Liver (tissue), 3 donors: ENCODE results near the gene ADH1A.

Experiments
- ATF3 ChIP-seq: IDR thresholded peaks from 2 replicates; pipeline ENCODE4 v1.6.1; 2016; ENCODE audit warnings: antibody characterized with exemption
- CTCF ChIP-seq: fragments of 150-350 bp; IDR thresholded peaks from 2 replicates; pipeline ENCODE4 v1.5.1; 2017; ENCODE audit warnings: improper control_type of control experiment, low read depth, low read length; ENCODE audit not compliant: missing input control
- EGR1 ChIP-seq, 2 donors: IDR thresholded peaks; 2 replicates each; pipeline ENCODE4 v1.6.1; 2016 to 2018; ENCODE audit warnings: antibody characterized with exemption in 2 of 2, low read depth in 2 of 2
- GABPA ChIP-seq, 2 donors: IDR thresholded peaks in 1 of 2; conservative IDR thresholded peaks in 1 of 2; 2 replicates each; pipeline ENCODE4 v1.6.1; 2016; ENCODE audit warnings: antibody characterized with exemption in 2 of 2, mild to moderate bottlenecking in 1 of 2, moderate library complexity in 1 of 2
- JUND ChIP-seq, 2 donors: IDR thresholded peaks; 2 replicates each; pipeline ENCODE4 v1.6.1; 2016; ENCODE audit warnings: antibody characterized with exemption in 2 of 2
- RAD21 ChIP-seq, 2 donors: IDR thresholded peaks; 2 replicates each; pipeline ENCODE4 v1.6.1; 2016; ENCODE audit warnings: antibody characterized with exemption in 2 of 2, mild to moderate bottlenecking in 2 of 2
- RXRA ChIP-seq, 2 donors: IDR thresholded peaks; 2 replicates each; pipeline ENCODE4 v1.6.1; 2017 to 2018; ENCODE audit warnings: antibody characterized with exemption in 2 of 2, mild to moderate bottlenecking in 1 of 2
- TAF1 ChIP-seq: conservative IDR thresholded peaks from 2 replicates; pipeline ENCODE4 v1.6.1; 2016; ENCODE audit warnings: antibody characterized with exemption, mild to moderate bottlenecking
- YY1 ChIP-seq: IDR thresholded peaks from 2 replicates; pipeline ENCODE4 v1.6.1; 2016; ENCODE audit warnings: antibody characterized with exemption, mild to moderate bottlenecking
- ZBTB33 ChIP-seq: IDR thresholded peaks from 2 replicates; pipeline ENCODE4 v1.6.1; 2016; ENCODE audit warnings: antibody characterized with exemption
- TF ChIP-seq, protein P1 (sequence below): IDR thresholded peaks from 2 replicates; pipeline ENCODE4 v1.6.1; 2016; ENCODE audit warnings: antibody characterized with exemption, mild to moderate bottlenecking
- donor health status: healthy.
- donor health status: healthy.

DNA sequence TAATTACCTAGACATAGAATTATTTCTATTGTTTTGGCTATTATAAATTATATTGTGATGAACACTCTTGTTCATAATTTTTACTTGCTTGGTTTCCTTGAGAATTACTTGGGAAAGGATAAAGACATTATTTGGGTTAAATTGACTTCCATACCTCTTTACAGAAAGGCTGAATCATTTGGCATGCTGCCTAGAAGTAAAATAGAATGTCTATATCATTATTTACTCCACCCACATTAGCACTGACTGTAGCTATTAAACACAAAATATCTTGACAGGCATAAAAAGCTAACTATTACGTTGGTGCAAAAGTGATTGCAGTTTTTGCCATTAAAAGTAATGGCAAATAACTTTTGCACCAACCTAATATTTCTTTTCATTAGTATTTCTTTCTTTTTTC lies 42.1 kb downstream of the ADH1A start:
- TF ChIP-seq CTCF (no peak), ATF3 (no peak), TAF1 (no peak), GABPA (IDR thresholded peaks at IDR 0.05 in 1 of 2, conservative IDR thresholded peaks at IDR 0.05 in 1 of 2) (no peak), RAD21 (IDR thresholded peaks at IDR 0.05) (no peak), ZBTB33 (no peak), RXRA (IDR thresholded peaks at IDR 0.05) (no peak), EGR1 (IDR thresholded peaks at IDR 0.05; ENCODE audit: low read depth in 2 of 2) (no peak), JUND (IDR thresholded peaks at IDR 0.05) (no peak), YY1 (no peak)
- TF ChIP-seq, protein P1, sequence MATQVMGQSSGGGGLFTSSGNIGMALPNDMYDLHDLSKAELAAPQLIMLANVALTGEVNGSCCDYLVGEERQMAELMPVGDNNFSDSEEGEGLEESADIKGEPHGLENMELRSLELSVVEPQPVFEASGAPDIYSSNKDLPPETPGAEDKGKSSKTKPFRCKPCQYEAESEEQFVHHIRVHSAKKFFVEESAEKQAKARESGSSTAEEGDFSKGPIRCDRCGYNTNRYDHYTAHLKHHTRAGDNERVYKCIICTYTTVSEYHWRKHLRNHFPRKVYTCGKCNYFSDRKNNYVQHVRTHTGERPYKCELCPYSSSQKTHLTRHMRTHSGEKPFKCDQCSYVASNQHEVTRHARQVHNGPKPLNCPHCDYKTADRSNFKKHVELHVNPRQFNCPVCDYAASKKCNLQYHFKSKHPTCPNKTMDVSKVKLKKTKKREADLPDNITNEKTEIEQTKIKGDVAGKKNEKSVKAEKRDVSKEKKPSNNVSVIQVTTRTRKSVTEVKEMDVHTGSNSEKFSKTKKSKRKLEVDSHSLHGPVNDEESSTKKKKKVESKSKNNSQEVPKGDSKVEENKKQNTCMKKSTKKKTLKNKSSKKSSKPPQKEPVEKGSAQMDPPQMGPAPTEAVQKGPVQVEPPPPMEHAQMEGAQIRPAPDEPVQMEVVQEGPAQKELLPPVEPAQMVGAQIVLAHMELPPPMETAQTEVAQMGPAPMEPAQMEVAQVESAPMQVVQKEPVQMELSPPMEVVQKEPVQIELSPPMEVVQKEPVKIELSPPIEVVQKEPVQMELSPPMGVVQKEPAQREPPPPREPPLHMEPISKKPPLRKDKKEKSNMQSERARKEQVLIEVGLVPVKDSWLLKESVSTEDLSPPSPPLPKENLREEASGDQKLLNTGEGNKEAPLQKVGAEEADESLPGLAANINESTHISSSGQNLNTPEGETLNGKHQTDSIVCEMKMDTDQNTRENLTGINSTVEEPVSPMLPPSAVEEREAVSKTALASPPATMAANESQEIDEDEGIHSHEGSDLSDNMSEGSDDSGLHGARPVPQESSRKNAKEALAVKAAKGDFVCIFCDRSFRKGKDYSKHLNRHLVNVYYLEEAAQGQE: no peak
